ENCODE data around the gene TSC2. TPM values are rescaled to one million over a fixed set of nuclear protein-coding genes. Genes with fewer than 3 reads are reported as not detected.

The TSC2 gene
- total and polyA plus RNA-seq, 2 donors (not counting 1 experiment from before 2014, with no cell fraction given): 24.5 to 46.6 TPM

- Histone ChIP-seq H3K4me3 (replicated peaks in 1 of 4; ENCODE audit: control extremely low read depth in 1 of 4, insufficient read depth in 1 of 4, low read depth in 3 of 4, low read length in 4 of 4) (no peak overlapping the region), H3K79me2 (ENCODE audit: control insufficient read depth, insufficient read depth, low read length) (no peaks in the 10 kb centered on the region), H3K27me3 (ENCODE audit: control insufficient read depth, insufficient read depth, low read length) (no peaks in the 10 kb centered on the region), H3K4me1 (ENCODE audit: control insufficient read depth, extremely low read depth, insufficient read depth, low read length) (peaks cover 6% of the 10 kb centered on the region), H3K4me2 (ENCODE audit: extremely low read depth, insufficient read depth, low read length) (no peak overlapping the region), H3K27ac (ENCODE audit: insufficient read depth, low read length) (no peak overlapping the region), H3K36me3 (ENCODE audit: control insufficient read depth, insufficient read depth, low read length) (peaks cover 41% of the 10 kb centered on the region), H2AFZ (ENCODE audit: low read length) (no peak overlapping the region), H3K9me3 (ENCODE audit: control insufficient read depth, insufficient read depth, low read depth, low read length) (no peaks in the 10 kb centered on the region), H3K9ac (ENCODE audit: insufficient read depth, low read length) (no peak overlapping the region), H4K20me1 (ENCODE audit: control insufficient read depth, extremely low read depth, insufficient read depth, low read length) (no peaks in the 10 kb centered on the region)
- TF ChIP-seq CTCF (conservative IDR thresholded peaks at IDR 0.05 in 1 of 2, IDR thresholded peaks at IDR 0.05 in 1 of 2; ENCODE audit: low read depth in 1 of 2, low read length in 2 of 2) (no peak), EZH2 (IDR thresholded peaks at IDR 0.05; ENCODE audit: low read length, missing control alignments) (no peak)
- no peak for DNase-seq (ENCODE audit: low read depth in 2 of 2)
Measured at GRCh38 chr16:2078096-2078495, 30.3 kb downstream of the TSC2 start.

DNA sequence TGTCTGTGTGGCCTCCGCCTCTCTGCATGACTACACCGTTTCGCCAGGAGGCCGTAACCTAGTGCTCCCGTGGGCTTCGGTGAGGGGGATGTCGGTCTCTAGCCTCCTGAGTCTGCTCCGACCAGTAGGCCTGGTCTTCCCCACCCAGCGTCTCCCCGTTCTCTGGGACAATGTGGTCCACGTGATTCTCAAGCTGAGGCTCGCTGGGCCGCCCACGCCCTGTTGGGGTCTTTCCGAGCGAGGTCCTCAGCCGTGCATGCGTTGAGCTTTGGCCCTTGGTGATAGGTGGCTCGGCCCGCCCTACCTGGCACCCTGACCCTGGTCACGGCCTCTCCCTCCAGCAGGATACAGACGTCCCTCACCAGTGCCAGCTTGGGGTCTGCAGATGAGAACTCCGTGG is 30.9 kb downstream of the TSC2 start:
- H3K9me3 ChIP-seq (ENCODE audit: control insufficient read depth, insufficient read depth, low read depth, low read length): no peaks in the 10 kb centered on the region
- no peaks in the 10 kb centered on the region for H4K20me1 ChIP-seq (ENCODE audit: control insufficient read depth, extremely low read depth, insufficient read depth, low read length)
- H3K27ac ChIP-seq (ENCODE audit: insufficient read depth, low read length): no peak overlapping the region
- peaks cover 43% of the 10 kb centered on the region for H3K36me3 ChIP-seq (ENCODE audit: control insufficient read depth, insufficient read depth, low read length)
- TF ChIP-seq CTCF (conservative IDR thresholded peaks at IDR 0.05 in 1 of 2, IDR thresholded peaks at IDR 0.05 in 1 of 2; ENCODE audit: low read depth in 1 of 2, low read length in 2 of 2) (no peak), EZH2 (IDR thresholded peaks at IDR 0.05; ENCODE audit: low read length, missing control alignments) (no peak)
- DNase-seq (ENCODE audit: low read depth in 2 of 2): no peak
- H3K4me2 ChIP-seq (ENCODE audit: extremely low read depth, insufficient read depth, low read length): no peak overlapping the region
- H2AFZ ChIP-seq (ENCODE audit: low read length): no peak overlapping the region
- H3K4me3 ChIP-seq (replicated peaks in 1 of 4; ENCODE audit: control extremely low read depth in 1 of 4, insufficient read depth in 1 of 4, low read depth in 3 of 4, low read length in 4 of 4): no peak overlapping the region
- no peaks in the 10 kb centered on the region for H3K79me2 ChIP-seq (ENCODE audit: control insufficient read depth, insufficient read depth, low read length)
- H3K9ac ChIP-seq (ENCODE audit: insufficient read depth, low read length): no peak overlapping the region
- H3K4me1 ChIP-seq (ENCODE audit: control insufficient read depth, extremely low read depth, insufficient read depth, low read length): peaks cover 6% of the 10 kb centered on the region
- H3K27me3 ChIP-seq (ENCODE audit: control insufficient read depth, insufficient read depth, low read length): no peaks in the 10 kb centered on the region

- no peak for DNase-seq (ENCODE audit: low read depth in 2 of 2)
- H4K20me1 ChIP-seq (ENCODE audit: control insufficient read depth, extremely low read depth, insufficient read depth, low read length): no peaks in the 10 kb centered on the region
- no peak overlapping the region for H3K4me3 ChIP-seq (replicated peaks in 1 of 4; ENCODE audit: control extremely low read depth in 1 of 4, insufficient read depth in 1 of 4, low read depth in 3 of 4, low read length in 4 of 4)
- no peak for TF ChIP-seq CTCF (conservative IDR thresholded peaks at IDR 0.05 in 1 of 2, IDR thresholded peaks at IDR 0.05 in 1 of 2; ENCODE audit: low read depth in 1 of 2, low read length in 2 of 2)
- no peak for TF ChIP-seq EZH2 (IDR thresholded peaks at IDR 0.05; ENCODE audit: low read length, missing control alignments)
- peaks cover 45% of the 10 kb centered on the region for H3K36me3 ChIP-seq (ENCODE audit: control insufficient read depth, insufficient read depth, low read length)
- no peaks in the 10 kb centered on the region for H3K9me3 ChIP-seq (ENCODE audit: control insufficient read depth, insufficient read depth, low read depth, low read length)
- no peaks in the 10 kb centered on the region for H3K27me3 ChIP-seq (ENCODE audit: control insufficient read depth, insufficient read depth, low read length)
- no peak overlapping the region for H3K9ac ChIP-seq (ENCODE audit: insufficient read depth, low read length)
- peaks cover 6% of the 10 kb centered on the region for H3K4me1 ChIP-seq (ENCODE audit: control insufficient read depth, extremely low read depth, insufficient read depth, low read length)
- no peaks in the 10 kb centered on the region for H3K79me2 ChIP-seq (ENCODE audit: control insufficient read depth, insufficient read depth, low read length)
- H2AFZ ChIP-seq (ENCODE audit: low read length): no peak overlapping the region
- no peak overlapping the region for H3K27ac ChIP-seq (ENCODE audit: insufficient read depth, low read length)
- H3K4me2 ChIP-seq (ENCODE audit: extremely low read depth, insufficient read depth, low read length): no peak overlapping the region
Measured at GRCh38 chr16:2079311-2079800, 31.6 kb downstream of the TSC2 start.
